Superior temporal gyrus (tissue), 1 donor: Measurements from ENCODE around the gene SNX14.
A peak's percentile ranks its signal among the peaks of the same experiment; 100 is the strongest.
"Not testable (repeated sequence)": the region's sequence is repeated elsewhere in the genome, so short reads cannot be mapped to it uniquely, and the experiment has no call there.

ENCODE experiments used
- DNase-seq: peaks from one replicate; pipeline ENCODE4 v3.0.0-alpha.2; 2016; ENCODE audit errors: extremely low spot score

Gene SNX14

GRCh38 chr6:85591207-85591606 lies 2.5 kb downstream of the SNX14 start:
- DNase-seq, result no peak

- no peak for DNase-seq
Measured at GRCh38 chr6:85585741-85586140, 7.9 kb downstream of the SNX14 start.

DNA sequence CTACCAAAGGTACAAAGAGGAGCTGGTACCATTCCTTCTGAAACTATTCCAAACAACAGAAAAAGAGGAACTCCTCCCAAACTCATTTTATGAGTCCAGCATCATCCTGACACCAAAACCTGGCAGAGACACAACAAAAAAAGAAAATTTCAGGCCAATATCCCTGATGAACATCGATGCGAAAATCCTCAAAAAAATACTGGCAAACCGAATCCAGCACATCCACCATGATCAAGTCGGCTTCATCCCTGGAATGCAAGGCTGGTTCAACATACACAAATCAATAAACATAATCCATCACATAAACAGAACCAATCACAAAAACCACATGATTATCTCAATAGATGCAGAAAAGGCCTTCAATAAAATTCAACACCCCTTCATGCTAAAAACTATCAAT lies 10.8 kb downstream of the SNX14 start:
- DNase-seq, result not testable (repeated sequence)

DNA sequence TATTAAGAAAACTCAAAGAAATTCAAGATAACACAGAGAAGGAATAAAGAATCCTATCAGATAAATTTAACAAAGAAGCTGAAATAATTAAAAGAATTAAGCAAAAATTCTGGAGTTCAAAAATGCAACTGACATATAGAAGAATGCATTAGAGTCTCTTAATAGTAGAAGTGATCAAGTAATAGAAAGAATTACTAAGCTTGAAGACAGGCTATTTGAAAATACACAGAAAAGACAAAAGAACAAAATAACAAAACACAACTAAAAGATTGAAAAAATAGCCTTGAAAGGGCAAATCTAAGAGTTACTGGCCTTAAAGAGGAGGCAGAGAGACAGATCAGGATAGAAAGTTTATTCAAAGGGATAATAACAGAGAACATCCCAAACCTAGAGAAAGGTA lies 12.1 kb downstream of the SNX14 start:
- DNase-seq, result no peak

- DNase-seq, result no peak
Measured at GRCh38 chr6:85580878-85581267, 12.8 kb downstream of the SNX14 start.

GRCh38 chr6:85580118-85580877 lies 13.4 kb downstream of the SNX14 start:
- no peak for DNase-seq

GRCh38 chr6:85579581-85579980 lies 14.1 kb downstream of the SNX14 start:
- DNase-seq, result no peak

DNA sequence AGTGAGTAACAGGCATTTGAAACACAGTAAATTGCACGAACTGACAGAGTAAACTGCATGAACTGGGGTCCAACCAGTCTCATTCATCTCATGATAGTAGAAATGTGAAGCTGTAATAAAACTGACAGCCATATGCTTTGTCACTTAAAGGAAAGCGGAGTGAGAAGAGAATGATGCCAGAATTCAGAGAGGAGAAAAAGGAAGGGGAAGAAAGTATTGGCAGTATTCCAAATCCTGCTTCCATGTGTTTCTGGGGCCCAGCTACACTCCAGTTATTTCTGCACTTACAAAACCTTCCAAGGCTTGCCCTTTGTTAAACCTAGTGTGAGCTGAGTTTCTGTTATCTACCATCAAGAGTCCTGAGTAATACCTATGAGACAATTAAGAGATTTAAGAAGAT lies 17.2 kb downstream of the SNX14 start:
- DNase-seq, result no peak

DNA sequence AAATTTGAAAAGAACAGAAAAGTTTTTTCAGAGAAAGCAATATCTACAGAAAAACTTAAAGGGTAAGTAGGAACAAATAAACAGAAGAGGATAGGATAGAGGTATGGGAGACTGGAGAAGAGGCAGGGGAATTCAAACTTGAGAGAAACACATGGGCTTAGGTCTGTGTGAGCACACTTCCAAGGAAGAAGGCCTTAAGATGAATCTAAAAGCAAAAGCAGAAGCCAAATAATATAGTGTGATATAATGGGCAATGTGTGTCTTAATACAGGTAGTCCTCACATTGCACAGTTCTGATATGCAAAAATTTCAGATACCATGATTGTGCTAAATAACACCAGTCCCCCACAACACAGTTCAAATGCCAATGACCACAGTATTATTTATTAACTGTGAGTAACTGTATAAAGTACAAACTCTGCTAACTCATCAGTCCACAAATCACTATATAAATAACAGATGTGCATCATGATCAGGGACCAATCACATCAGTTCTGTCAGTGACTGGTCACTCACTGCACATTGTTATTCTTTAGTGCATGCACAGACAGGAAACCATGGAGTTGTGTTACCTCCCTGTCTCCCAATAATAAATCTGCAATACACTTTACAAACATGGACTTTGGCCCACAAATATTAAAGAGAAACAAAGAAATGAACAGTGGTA lies 18.6 kb downstream of the SNX14 start:
- DNase-seq, result no peak

GRCh38 chr6:85569323-85569722 lies 24.3 kb downstream of the SNX14 start:
- DNase-seq, result no peak

DNA sequence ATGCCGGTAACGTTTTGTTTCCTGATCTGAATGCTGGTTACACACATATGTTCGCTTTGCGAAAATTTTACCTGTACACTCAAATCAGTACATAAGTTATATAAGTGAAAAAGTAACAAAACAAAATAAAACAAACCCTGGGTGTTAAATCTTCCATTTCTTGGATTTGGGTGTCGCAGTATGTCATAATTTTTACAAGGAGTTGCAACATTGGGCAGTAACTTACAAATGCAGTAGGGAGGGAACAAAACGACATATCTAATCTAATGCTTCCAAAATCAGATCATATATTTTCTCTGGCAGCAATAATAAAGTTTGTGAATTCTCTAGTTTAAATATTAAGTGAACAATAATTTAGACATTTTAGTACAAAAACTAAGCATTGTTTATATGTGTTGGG lies 25.2 kb downstream of the SNX14 start:
- no peak for DNase-seq

DNA sequence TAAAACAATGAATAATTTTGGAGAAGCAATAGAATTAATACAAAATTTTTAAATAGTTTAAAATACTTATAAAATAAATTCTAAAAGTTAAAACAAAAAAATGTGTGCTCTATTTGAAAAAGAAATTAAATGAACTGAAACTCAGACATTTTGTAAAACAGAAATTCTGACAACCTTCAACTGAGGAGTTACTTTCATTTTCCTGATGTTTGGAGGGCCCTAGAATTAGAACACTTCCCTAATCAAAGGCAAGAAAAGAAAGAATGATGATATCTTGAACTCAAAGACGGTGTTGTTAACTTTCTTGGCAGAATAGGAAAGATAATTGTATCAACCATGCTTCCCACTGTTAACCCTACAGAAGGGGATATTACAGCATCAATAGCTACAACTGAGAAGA lies 27.9 kb downstream of the SNX14 start:
- DNase-seq, result no peak

DNA sequence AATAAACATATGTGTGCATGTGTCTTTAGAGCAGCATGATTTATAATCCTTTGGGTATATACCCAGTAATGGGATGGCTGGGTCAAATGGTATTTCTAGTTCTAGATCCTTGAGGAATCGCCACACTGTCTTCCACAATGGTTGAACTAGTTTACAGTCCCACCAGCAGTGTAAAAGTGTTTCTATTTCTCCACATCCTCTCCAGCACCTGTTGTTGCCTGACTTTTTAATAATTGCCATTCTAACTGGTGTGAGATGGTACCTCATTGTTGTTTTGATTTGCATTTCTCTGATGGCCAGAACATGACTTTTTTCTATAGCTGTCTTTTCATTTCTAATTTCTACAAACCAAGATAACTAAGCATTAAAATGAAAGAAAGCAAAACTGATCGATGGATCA lies 29.4 kb downstream of the SNX14 start:
- not testable (repeated sequence) for DNase-seq

DNA sequence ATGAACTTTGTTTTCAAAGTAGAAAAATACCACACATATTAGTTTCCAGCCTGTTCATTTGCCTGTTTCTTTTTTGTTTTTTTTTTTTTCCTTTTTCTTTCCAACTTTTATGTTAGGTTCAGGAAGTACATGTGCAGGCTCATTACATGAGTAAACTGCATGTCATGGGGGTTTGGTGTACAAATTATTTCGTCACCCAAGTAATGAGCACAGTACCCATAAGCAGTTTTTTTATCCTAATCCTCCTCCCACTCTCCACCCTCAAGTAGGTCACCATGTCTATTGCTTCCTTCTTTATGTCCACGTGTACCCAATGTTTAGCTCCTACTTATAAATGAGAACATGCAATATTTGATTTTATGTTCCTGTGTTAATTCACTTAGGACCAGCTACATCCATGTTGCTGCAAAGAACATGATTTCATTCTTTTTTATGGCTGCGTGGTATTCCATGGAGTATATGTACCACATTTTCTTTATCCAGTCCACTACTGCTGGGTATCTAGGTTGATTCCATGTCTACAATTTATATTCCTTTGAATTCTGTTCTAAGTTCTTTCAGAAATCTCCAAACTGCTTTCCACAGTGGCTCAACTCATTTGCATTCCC lies 31.8 kb downstream of the SNX14 start:
- DNase-seq, result no peak

GRCh38 chr6:85556992-85557668 lies 36.5 kb downstream of the SNX14 start:
- no peak for DNase-seq

DNA sequence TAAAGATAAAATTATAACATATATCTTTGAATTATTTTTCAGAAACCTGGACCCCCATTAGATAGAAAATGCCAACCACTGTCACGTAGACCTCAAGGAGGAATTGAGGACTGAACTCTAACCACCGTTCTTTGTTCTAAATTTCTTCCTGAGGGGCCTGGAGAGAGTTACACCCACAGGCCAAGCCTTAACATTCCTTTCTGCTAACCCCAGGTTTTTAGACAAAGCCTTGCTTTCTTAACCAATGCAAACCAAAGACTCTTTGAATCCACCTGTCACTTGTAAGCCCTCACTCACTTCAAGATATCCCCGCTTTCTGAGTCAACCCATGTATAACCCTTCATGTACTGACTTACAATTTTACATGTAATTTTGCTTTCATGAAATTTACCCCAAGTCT lies 41.0 kb downstream of the SNX14 start:
- DNase-seq, result no peak

DNA sequence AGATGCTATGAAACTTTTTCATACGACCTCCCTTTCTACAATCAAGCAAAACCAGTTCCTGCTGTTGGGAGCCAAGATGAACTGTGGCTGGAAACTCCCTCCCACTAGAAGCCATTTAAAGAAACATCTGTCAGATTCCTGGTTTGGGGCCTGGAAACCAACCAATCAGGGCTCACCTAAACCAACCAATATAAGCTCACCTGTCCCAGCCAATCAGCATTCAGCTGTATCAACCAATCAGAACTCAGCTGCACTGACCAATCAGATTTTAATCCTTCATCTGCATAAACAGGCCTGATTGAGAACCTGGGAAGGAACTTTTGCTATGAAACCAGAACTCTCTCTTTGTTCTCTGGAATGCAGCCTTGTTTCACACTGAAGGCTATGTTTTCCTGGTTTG lies 42.4 kb downstream of the SNX14 start:
- no peak for DNase-seq

DNA sequence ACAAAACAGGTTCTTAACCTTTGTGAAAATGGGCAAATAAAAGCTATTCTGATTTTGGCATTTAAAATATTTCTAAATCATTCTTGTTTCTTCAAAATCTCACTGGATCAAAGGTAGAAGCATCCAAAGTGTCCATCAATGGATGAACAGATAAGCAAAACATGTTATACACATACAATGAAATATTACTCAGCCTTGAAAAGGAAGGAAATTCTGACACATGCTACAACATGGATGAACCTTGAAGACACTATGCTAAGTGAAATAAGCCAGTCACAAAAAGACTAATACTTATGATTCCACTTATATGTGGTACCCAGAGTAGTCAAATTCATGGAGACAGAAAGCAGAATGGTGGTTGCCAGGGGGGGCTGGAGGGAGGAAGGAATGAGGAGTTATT lies 45.9 kb downstream of the SNX14 start:
- DNase-seq, result no peak

- no peak for DNase-seq
Measured at GRCh38 chr6:85544776-85545175, 48.9 kb downstream of the SNX14 start.

GRCh38 chr6:85537055-85537494 lies 56.6 kb downstream of the SNX14 start:
- DNase-seq, result peak; percentile 38

GRCh38 chr6:85524281-85524680 lies 69.4 kb downstream of the SNX14 start:
- DNase-seq, result not testable (repeated sequence)

GRCh38 chr6:85516168-85516567 lies 77.5 kb downstream of the SNX14 start:
- no peak for DNase-seq
